ENCODE results near the gene GIPC2. TPM values are rescaled to one million over a fixed set of nuclear protein-coding genes. Genes with fewer than 3 reads are reported as not detected.

The GIPC2 gene
- total and polyA plus RNA-seq, 9 of the 15 experiments (the other 6 are each of a cell fraction or from before 2014, with no cell fraction given): 0.01 to 0.05 (median 0.04) TPM; not detected in 3

DNA sequence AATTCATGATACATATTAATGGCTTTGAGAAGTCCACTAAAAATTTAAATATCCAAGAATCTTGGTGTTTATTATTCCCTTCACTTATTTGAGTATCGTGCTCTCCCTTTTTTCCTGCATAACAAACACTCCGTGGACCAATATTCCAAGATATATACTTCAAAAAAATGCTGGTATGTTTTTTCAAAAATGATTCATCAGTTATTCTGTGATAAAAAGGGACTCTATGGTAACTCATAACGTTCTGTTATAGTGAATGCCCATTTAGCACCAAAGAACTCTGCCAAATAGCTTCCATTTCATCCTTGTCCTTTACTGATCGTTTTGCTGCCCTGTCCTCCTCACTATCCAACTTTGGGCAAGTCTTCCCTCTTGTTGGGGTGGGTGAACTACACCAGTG lies 12.9 kb downstream of the GIPC2 start:
- no peaks in the 10 kb centered on the region for H4K20me1 ChIP-seq (replicated peaks; ENCODE audit: control insufficient read depth, insufficient read depth, low read length)
- ChIA-PET POLR2A (interaction anchor here (0.7 to 0.9 kb wide), 2 partner anchors 54 to 83 kb away, joined by 3 to 10 read pairs; partner anchors contain the start of gene DNAJB4), CTCF (ENCODE audit: low intra/inter-chr PET ratio) (no interaction called here)
- no peaks in the 10 kb centered on the region for H3K36me3 ChIP-seq (ENCODE audit: control insufficient read depth, insufficient read depth, low read length)
- FAIRE-seq (no peak), ATAC-seq (no peak), DNase-seq (ENCODE audit: extremely low read depth in 1 of 4, low spot score in 3 of 4) (no peak)
- H2AFZ ChIP-seq (ENCODE audit: low read depth, low read length): no peak overlapping the region
- no peaks in the 10 kb centered on the region for H3K79me2 ChIP-seq (ENCODE audit: control insufficient read depth, insufficient read depth, low read length)
- no peaks in the 10 kb centered on the region for H3K27me3 ChIP-seq (ENCODE audit: control insufficient read depth in 2 of 2, insufficient read depth in 2 of 2, low read length in 2 of 2)
- no peak overlapping the region for H3K4me3 ChIP-seq
- intact Hi-C loops (cut with micrococcal nuclease): loop anchor here (10.0 kb wide), 1 partner anchor 84 kb away; the partner anchor contains the start of gene FUBP1
- no TSS peak for BruUV-seq (replicated peaks)
- 3% methylated on average over 4 of the region's 4 CpGs for WGBS (ENCODE audit: insufficient coverage, low coverage, missing lambda C conversion rate)
- no peak overlapping the region for H3K4me2 ChIP-seq (ENCODE audit: insufficient read depth, low read length)
- in situ Hi-C loops (cut with MboI): no loop called here
- no peaks in the 10 kb centered on the region for H3K9me1 ChIP-seq (ENCODE audit: control insufficient read depth, insufficient read depth, low read length)
- no peak overlapping the region for H3K27ac ChIP-seq (ENCODE audit: extremely low read depth, low read depth, low read length)
- TF ChIP-seq ZNF12 (CRISPR knock-in tag; IDR thresholded peaks at IDR 0.05) (no peak), TCF15 (CRISPR knock-in tag; IDR thresholded peaks at IDR 0.05) (no peak), ZNF133 (CRISPR knock-in tag; IDR thresholded peaks at IDR 0.05) (no peak), XRCC4 (IDR thresholded peaks at IDR 0.05; ENCODE audit: extremely low read depth, insufficient read depth, insufficient read length) (no peak), TCF7L2 (IDR thresholded peaks at IDR 0.05; ENCODE audit: low read depth, low read length) (no peak), ZNF24 (IDR thresholded peaks at IDR 0.05) (no peak), ZNF764 (CRISPR knock-in tag; IDR thresholded peaks at IDR 0.05; ENCODE audit: low read depth) (no peak)
- peaks cover 0 to 6% of the 10 kb centered on the region in 2 experiments; a peak in 2 of 5 replicates for H3K4me1 ChIP-seq (replicated peaks in 1 of 2; ENCODE audit: control insufficient read depth in 2 of 2, insufficient read depth in 2 of 2, low read length in 2 of 2)
- H3K9ac ChIP-seq (ENCODE audit: insufficient read depth in 1 of 2, low read depth in 2 of 2, low read length in 2 of 2): no peak overlapping the region
- H3K9me3 ChIP-seq (replicated peaks; ENCODE audit: control insufficient read depth, insufficient read depth, low read depth, low read length): no peaks in the 10 kb centered on the region

All from K562 (cell line).